Left ventricle myocardium inferior (tissue), 1 donor: ENCODE results near the gene PLCL2. TPM values are rescaled to one million over a fixed set of nuclear protein-coding genes. Genes with fewer than 3 reads are reported as not detected.

Experiments used
- DNase-seq: peaks from one replicate; pipeline ENCODE4 v3.0.0-alpha.2; 2020
- H3K27ac ChIP-seq: fragments of 200-600 bp; replicated peaks from 2 replicates; pipeline ENCODE4 v1.8.0; 2021
- H3K27me3 ChIP-seq: fragments of 200-600 bp; 2 replicates; pipeline ENCODE4 v1.8.0; 2021; ENCODE audit warnings: low read depth
- H3K36me3 ChIP-seq: fragments of 200-600 bp; 2 replicates; pipeline ENCODE4 v1.8.0; 2021
- H3K4me1 ChIP-seq: fragments of 200-600 bp; 2 replicates; pipeline ENCODE4 v1.8.0; 2021
- H3K4me3 ChIP-seq: fragments of 200-600 bp; 2 replicates; pipeline ENCODE4 v1.8.0; 2021; ENCODE audit warnings: mild to moderate bottlenecking, moderate library complexity
- H3K9me3 ChIP-seq: fragments of 200-600 bp; replicated peaks from 2 replicates; pipeline ENCODE4 v1.8.0; 2021
- intact Hi-C: fragments of 100-400 bp; cut with micrococcal nuclease; formaldehyde crosslinking; loops from one replicate; pipeline ENCODE4 v1.11.0; 2022
- total RNA-seq: library from RNA; stranded (reverse); fragmentation: NEBNext Ultra II Directional; extraction: Animal tissue kit (Norgen Biotek cat#: 25700); gene quantifications from one replicate; pipeline ENCODE4 v1.2.1, GENCODE V29; 2021
- TF ChIP-seq, protein P1 (sequence below): fragments of 200-600 bp; IDR thresholded peaks from 2 replicates; pipeline ENCODE4 v1.8.0; 2021; ENCODE audit warnings: antibody characterized with exemption, mild to moderate bottlenecking, borderline replicate concordance
- donor health status: DM: no; HTN: yes; CAD: no; lungs with severe emphysema.

PLCL2 gene
- total RNA-seq, 1 donor from 2014 or later, result 48.1 TPM

DNA sequence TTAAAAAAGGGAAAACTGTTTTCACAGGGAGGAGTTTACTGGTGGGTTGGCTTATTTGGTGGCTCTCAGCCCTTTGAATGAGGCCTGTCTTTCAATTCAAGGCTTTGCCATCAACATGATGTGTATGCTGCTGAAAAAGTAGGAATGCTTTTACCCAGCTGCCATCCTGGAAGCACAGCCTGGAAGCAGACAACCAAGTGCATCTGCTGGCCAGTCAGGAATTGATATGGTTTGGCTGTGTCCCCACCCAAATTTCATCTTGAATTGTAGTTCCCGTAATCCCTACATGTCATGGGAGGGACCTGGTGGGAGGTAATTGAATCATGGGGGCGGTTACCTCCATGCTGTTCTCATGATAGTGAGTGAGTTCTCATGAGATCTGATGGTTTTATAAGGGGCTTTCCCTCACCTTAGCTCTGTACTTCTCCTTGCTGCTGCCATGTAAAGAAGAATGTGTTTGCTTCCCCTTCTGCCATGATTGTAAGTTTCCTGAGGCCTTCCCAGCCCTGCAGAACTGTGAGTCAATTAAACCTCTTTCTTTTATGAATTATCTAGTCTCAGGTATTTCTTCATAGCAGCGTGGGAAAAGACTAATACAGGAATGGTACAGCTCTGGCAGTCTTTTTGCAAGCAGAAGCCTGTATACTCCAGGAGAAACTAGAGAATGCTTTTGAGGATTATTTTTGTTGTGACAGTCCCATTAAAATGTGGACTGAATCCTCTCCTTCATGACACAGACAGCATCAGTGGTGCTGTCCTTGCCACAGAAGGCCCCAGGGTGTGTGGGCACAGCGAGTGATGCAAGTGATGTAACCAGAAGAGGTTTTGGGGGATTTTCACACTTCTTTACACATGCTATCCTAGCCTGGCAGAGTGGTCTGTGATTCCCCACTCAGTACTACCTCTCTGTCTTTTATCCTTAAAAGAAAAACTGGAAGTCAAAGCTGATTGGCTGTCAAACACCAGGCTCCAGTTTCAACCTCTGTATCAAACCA lies 20.0 kb downstream of the PLCL2 start:
- DNase-seq, result no peak
- Histone ChIP-seq H3K27me3 (no peaks in the 10 kb centered on the region), H3K4me1 (peaks cover 93% of the 10 kb centered on the region), H3K36me3 (no peaks in the 10 kb centered on the region), H3K4me3 (peak overlapping the region; percentile 66), H3K27ac (peak overlapping the region; percentile 71), H3K9me3 (no peaks in the 10 kb centered on the region)
- intact Hi-C loops, result no loop called here
- TF ChIP-seq, protein P1, sequence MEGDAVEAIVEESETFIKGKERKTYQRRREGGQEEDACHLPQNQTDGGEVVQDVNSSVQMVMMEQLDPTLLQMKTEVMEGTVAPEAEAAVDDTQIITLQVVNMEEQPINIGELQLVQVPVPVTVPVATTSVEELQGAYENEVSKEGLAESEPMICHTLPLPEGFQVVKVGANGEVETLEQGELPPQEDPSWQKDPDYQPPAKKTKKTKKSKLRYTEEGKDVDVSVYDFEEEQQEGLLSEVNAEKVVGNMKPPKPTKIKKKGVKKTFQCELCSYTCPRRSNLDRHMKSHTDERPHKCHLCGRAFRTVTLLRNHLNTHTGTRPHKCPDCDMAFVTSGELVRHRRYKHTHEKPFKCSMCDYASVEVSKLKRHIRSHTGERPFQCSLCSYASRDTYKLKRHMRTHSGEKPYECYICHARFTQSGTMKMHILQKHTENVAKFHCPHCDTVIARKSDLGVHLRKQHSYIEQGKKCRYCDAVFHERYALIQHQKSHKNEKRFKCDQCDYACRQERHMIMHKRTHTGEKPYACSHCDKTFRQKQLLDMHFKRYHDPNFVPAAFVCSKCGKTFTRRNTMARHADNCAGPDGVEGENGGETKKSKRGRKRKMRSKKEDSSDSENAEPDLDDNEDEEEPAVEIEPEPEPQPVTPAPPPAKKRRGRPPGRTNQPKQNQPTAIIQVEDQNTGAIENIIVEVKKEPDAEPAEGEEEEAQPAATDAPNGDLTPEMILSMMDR, result no peak

GRCh38 chr3:16905704-16906103 lies 20.9 kb downstream of the PLCL2 start:
- Histone ChIP-seq H3K9me3 (no peaks in the 10 kb centered on the region), H3K4me1 (peaks cover 93% of the 10 kb centered on the region), H3K27me3 (no peaks in the 10 kb centered on the region), H3K4me3 (peak overlapping the region; percentile 0), H3K36me3 (no peaks in the 10 kb centered on the region), H3K27ac (peak overlapping the region; percentile 71)
- DNase-seq, result no peak
- TF ChIP-seq, protein P1, result no peak
- intact Hi-C loops, result no loop called here

GRCh38 chr3:16906682-16907081 lies 21.9 kb downstream of the PLCL2 start:
- Histone ChIP-seq H3K4me1 (peaks cover 94% of the 10 kb centered on the region), H3K27ac (peak overlapping the region; percentile 71)

DNA sequence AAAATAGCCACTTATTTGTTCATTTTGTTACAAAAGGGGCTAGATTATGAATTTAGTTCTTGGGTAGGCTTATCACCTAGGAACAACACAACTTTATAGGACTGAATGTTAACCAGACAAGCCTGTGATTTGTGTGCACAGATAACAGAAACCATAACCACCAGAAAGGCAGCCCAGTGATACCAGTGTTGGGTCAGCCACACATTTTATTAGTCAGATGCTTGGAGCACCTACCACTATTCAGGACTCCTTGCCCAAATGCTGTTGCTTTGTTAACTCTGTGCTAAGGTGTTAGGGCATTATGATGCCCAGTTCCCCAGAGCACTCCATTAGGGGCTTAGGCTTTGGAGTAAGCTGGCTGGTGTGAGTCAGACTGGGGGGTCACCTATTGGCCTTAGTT lies 22.5 kb downstream of the PLCL2 start:
- H3K27ac ChIP-seq, result peak overlapping the region; percentile 71
- no peaks in the 10 kb centered on the region for H3K27me3 ChIP-seq
- H3K4me1 ChIP-seq, result peaks cover 93% of the 10 kb centered on the region
- H3K4me3 ChIP-seq, result peak overlapping the region; percentile 15
- H3K9me3 ChIP-seq, result no peaks in the 10 kb centered on the region
- intact Hi-C loops, result no loop called here
- no peaks in the 10 kb centered on the region for H3K36me3 ChIP-seq
- no peak for DNase-seq
- TF ChIP-seq, protein P1, result no peak

More at GRCh38 chr3:16906682-16907081, 21.9 kb downstream of the PLCL2 start:
- peak overlapping the region; percentile 15 for H3K4me3 ChIP-seq
- DNase-seq, result no peak
- no peaks in the 10 kb centered on the region for H3K27me3 ChIP-seq
- TF ChIP-seq, protein P1, result no peak
- H3K36me3 ChIP-seq, result no peaks in the 10 kb centered on the region
- no peaks in the 10 kb centered on the region for H3K9me3 ChIP-seq
- intact Hi-C loops, result no loop called here

DNA sequence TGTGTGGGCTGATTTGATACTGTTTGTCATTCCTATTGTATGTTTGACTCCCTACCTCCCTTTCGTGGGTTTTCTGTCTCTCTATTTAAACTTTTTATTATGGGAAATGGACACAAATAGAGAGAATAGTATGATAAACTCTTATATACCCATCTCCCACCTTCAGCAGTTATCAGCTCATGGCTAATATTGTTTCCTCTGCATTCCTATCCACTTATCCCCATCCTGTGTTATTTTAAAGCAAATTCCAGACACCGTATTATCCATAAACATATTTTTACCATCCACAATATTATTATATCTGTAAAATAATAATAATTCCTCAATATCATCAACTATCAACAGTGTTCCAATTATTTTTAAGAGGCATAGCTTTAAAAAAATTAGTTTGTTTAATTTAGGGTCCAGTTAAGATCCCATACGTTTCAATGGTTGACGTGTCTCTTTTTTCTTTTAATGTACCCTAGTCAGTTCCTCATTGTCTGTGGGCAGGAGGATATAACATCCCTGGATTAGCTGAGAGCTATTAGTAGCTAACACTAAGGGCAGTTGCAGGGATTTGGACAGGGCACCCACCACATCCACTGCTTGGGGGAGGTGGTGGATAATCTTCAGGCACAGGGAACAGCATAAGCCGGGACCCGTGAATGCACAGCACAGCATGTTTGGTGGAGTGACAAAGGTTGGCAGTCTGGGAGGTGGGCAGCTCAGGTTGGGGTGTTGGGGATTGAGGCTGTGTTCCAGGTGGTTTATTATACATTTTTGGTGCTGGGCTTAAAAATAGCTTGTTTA lies 23.5 kb downstream of the PLCL2 start:
- Histone ChIP-seq H3K27me3 (no peaks in the 10 kb centered on the region), H3K4me1 (peaks cover 98% of the 10 kb centered on the region), H3K9me3 (no peaks in the 10 kb centered on the region), H3K4me3 (peak overlapping the region; percentile 15), H3K27ac (peak overlapping the region; percentile 71), H3K36me3 (no peaks in the 10 kb centered on the region)
- TF ChIP-seq, protein P1, result no peak
- DNase-seq, result no peak
- intact Hi-C loops, result no loop called here
